ENCODE data around the gene EPB41L1. TPM values are rescaled to one million over a fixed set of nuclear protein-coding genes. Genes with fewer than 3 reads are reported as not detected.

The EPB41L1 gene
- total and polyA plus RNA-seq, 4 experiments from 2014 or later = 0.17 to 0.30 TPM; not detected in 2

GRCh38 chr20:36264426-36265246, 110.1 kb downstream of the EPB41L1 start:
- Histone ChIP-seq H3K36me3 (ENCODE audit: insufficient read depth, low read length) (no peaks in the 10 kb centered on the region), H3K27me3 (ENCODE audit: insufficient read depth, low read length) (no peaks in the 10 kb centered on the region), H3K4me1 (ENCODE audit: insufficient read depth, low read length) (no peaks in the 10 kb centered on the region), H3K27ac (ENCODE audit: low read depth, low read length) (no peak overlapping the region), H3K4me3 (ENCODE audit: low read length in 2 of 2) (no peak overlapping the region), H3K9me3 (ENCODE audit: control insufficient read depth in 1 of 2, low read length in 2 of 2) (no peaks in the 10 kb centered on the region)
- intact Hi-C loops (cut with micrococcal nuclease) = no loop called here
- H3K27me3 Mint-ChIP-seq = no peaks in the 10 kb centered on the region
- H3K36me3 Mint-ChIP-seq = no peaks in the 10 kb centered on the region
- ChIA-PET CTCF (ENCODE audit: partially characterized antibody) (no interaction called here), POLR2A (ENCODE audit: partially characterized antibody) (no interaction called here)
- no peaks in the 10 kb centered on the region for H3K4me1 Mint-ChIP-seq
- peaks cover 0 to 2% (median 0%) of the 10 kb centered on the region in 8 donors for H3K9me3 Mint-ChIP-seq
- no peak overlapping the region for H3K27ac Mint-ChIP-seq
- no peak overlapping the region for H3K4me3 Mint-ChIP-seq
- DNase-seq = no peak

GRCh38 chr20:36266189-36266588, 111.6 kb downstream of the EPB41L1 start:
- Histone ChIP-seq H3K36me3 (ENCODE audit: insufficient read depth, low read length) (no peaks in the 10 kb centered on the region), H3K27me3 (ENCODE audit: insufficient read depth, low read length) (no peaks in the 10 kb centered on the region), H3K4me3 (ENCODE audit: low read length in 2 of 2) (no peak overlapping the region), H3K9me3 (ENCODE audit: control insufficient read depth in 1 of 2, low read length in 2 of 2) (no peaks in the 10 kb centered on the region), H3K27ac (ENCODE audit: low read depth, low read length) (no peak overlapping the region), H3K4me1 (ENCODE audit: insufficient read depth, low read length) (no peaks in the 10 kb centered on the region)
- no peak for DNase-seq
- H3K9me3 Mint-ChIP-seq = no peaks in the 10 kb centered on the region
- intact Hi-C loops (cut with micrococcal nuclease) = no loop called here
- ChIA-PET CTCF (ENCODE audit: partially characterized antibody) (no interaction called here), POLR2A (ENCODE audit: partially characterized antibody) (no interaction called here)
- no peak overlapping the region for H3K27ac Mint-ChIP-seq
- H3K4me1 Mint-ChIP-seq = no peaks in the 10 kb centered on the region
- H3K36me3 Mint-ChIP-seq = no peaks in the 10 kb centered on the region
- no peaks in the 10 kb centered on the region for H3K27me3 Mint-ChIP-seq
- H3K4me3 Mint-ChIP-seq = no peak overlapping the region

- intact Hi-C loops (cut with micrococcal nuclease) = no loop called here
- Mint-ChIP-seq H3K27ac (no peak overlapping the region), H3K4me1 (no peaks in the 10 kb centered on the region), H3K36me3 (no peaks in the 10 kb centered on the region), H3K27me3 (no peaks in the 10 kb centered on the region), H3K9me3 (no peaks in the 10 kb centered on the region), H3K4me3 (no peak overlapping the region)
- Histone ChIP-seq H3K4me1 (ENCODE audit: insufficient read depth, low read length) (no peaks in the 10 kb centered on the region), H3K4me3 (ENCODE audit: low read length in 2 of 2) (no peak overlapping the region), H3K27ac (ENCODE audit: low read depth, low read length) (no peak overlapping the region), H3K9me3 (ENCODE audit: control insufficient read depth in 1 of 2, low read length in 2 of 2) (no peaks in the 10 kb centered on the region), H3K27me3 (ENCODE audit: insufficient read depth, low read length) (no peaks in the 10 kb centered on the region), H3K36me3 (ENCODE audit: insufficient read depth, low read length) (no peaks in the 10 kb centered on the region)
- ChIA-PET CTCF (ENCODE audit: partially characterized antibody) (no interaction called here), POLR2A (ENCODE audit: partially characterized antibody) (no interaction called here)
- no peak for DNase-seq
Measured at GRCh38 chr20:36267605-36268381, 113.3 kb downstream of the EPB41L1 start.

- H3K9me3 ChIP-seq (ENCODE audit: control insufficient read depth in 1 of 2, low read length in 2 of 2) = no peaks in the 10 kb centered on the region
- H3K4me3 ChIP-seq (ENCODE audit: low read length in 2 of 2) = no peak overlapping the region
- H3K36me3 ChIP-seq (ENCODE audit: insufficient read depth, low read length) = no peaks in the 10 kb centered on the region
- Mint-ChIP-seq H3K36me3 (no peaks in the 10 kb centered on the region), H3K27ac (peak overlapping the region in 1 of 7 donors; percentile 30), H3K9me3 (no peaks in the 10 kb centered on the region), H3K4me3 (no peak overlapping the region), H3K4me1 (no peaks in the 10 kb centered on the region), H3K27me3 (peaks cover 2 to 4% of the 10 kb centered on the region in 2 donors)
- no peaks in the 10 kb centered on the region for H3K4me1 ChIP-seq (ENCODE audit: insufficient read depth, low read length)
- no peak for DNase-seq
- ChIA-PET CTCF (ENCODE audit: partially characterized antibody) (no interaction called here), POLR2A (ENCODE audit: partially characterized antibody) (no interaction called here)
- no peaks in the 10 kb centered on the region for H3K27me3 ChIP-seq (ENCODE audit: insufficient read depth, low read length)
- intact Hi-C loops (cut with micrococcal nuclease) = no loop called here
- no peak overlapping the region for H3K27ac ChIP-seq (ENCODE audit: low read depth, low read length)
Measured at GRCh38 chr20:36268440-36269342, 114.2 kb downstream of the EPB41L1 start.

- no peaks in the 10 kb centered on the region for H3K27me3 ChIP-seq (ENCODE audit: insufficient read depth, low read length)
- no peak overlapping the region for H3K27ac Mint-ChIP-seq
- H3K4me1 Mint-ChIP-seq = no peaks in the 10 kb centered on the region
- no peak for DNase-seq
- CTCF ChIA-PET (ENCODE audit: partially characterized antibody) = no interaction called here
- no peaks in the 10 kb centered on the region for H3K36me3 Mint-ChIP-seq
- POLR2A ChIA-PET (ENCODE audit: partially characterized antibody) = no interaction called here
- H3K4me3 ChIP-seq (ENCODE audit: low read length in 2 of 2) = no peak overlapping the region
- no peaks in the 10 kb centered on the region for H3K9me3 ChIP-seq (ENCODE audit: control insufficient read depth in 1 of 2, low read length in 2 of 2)
- no peaks in the 10 kb centered on the region for H3K36me3 ChIP-seq (ENCODE audit: insufficient read depth, low read length)
- no peak overlapping the region for H3K4me3 Mint-ChIP-seq
- H3K4me1 ChIP-seq (ENCODE audit: insufficient read depth, low read length) = no peaks in the 10 kb centered on the region
- no peaks in the 10 kb centered on the region for H3K9me3 Mint-ChIP-seq
- no peak overlapping the region for H3K27ac ChIP-seq (ENCODE audit: low read depth, low read length)
- intact Hi-C loops (cut with micrococcal nuclease) = no loop called here
- H3K27me3 Mint-ChIP-seq = peaks cover 3 to 5% of the 10 kb centered on the region in 2 donors
Measured at GRCh38 chr20:36269507-36269906, 115.0 kb downstream of the EPB41L1 start.

- no peaks in the 10 kb centered on the region for H3K4me1 ChIP-seq (ENCODE audit: insufficient read depth, low read length)
- no peaks in the 10 kb centered on the region for H3K9me3 ChIP-seq (ENCODE audit: control insufficient read depth in 1 of 2, low read length in 2 of 2)
- no peaks in the 10 kb centered on the region for H3K36me3 Mint-ChIP-seq
- H3K27ac ChIP-seq (ENCODE audit: low read depth, low read length) = no peak overlapping the region
- intact Hi-C loops (cut with micrococcal nuclease) = no loop called here
- no peak for DNase-seq
- no peaks in the 10 kb centered on the region for H3K9me3 Mint-ChIP-seq
- CTCF ChIA-PET (ENCODE audit: partially characterized antibody) = interaction anchor here (1.0 kb wide), 1 partner anchor 69 kb away, joined by 3 read pairs; no protein-coding TSS in a partner anchor
- H3K27me3 Mint-ChIP-seq = peaks cover 3 to 6% of the 10 kb centered on the region in 2 donors
- no peak overlapping the region for H3K4me3 Mint-ChIP-seq
- H3K36me3 ChIP-seq (ENCODE audit: insufficient read depth, low read length) = no peaks in the 10 kb centered on the region
- H3K27me3 ChIP-seq (ENCODE audit: insufficient read depth, low read length) = no peaks in the 10 kb centered on the region
- H3K4me3 ChIP-seq (ENCODE audit: low read length in 2 of 2) = no peak overlapping the region
- no peak overlapping the region for H3K27ac Mint-ChIP-seq
- no peaks in the 10 kb centered on the region for H3K4me1 Mint-ChIP-seq
- POLR2A ChIA-PET (ENCODE audit: partially characterized antibody) = no interaction called here
Measured at GRCh38 chr20:36270744-36271638, 116.5 kb downstream of the EPB41L1 start.
